NT2/D1 (cell line): ENCODE data around the gene TTC22.
A peak's percentile ranks its signal among the peaks of the same experiment; 100 is the strongest.

Experiments
- DNase-seq: peaks from one replicate; pipeline ENCODE4 v3.0.0-alpha.2; 2011; ENCODE audit warnings: low read depth, low spot score
- H3K27me3 ChIP-seq: 2 replicates; pipeline ENCODE4 v1.6.0; 2011; ENCODE audit warnings: mild to moderate bottlenecking; ENCODE audit not compliant: insufficient read length, insufficient read depth
- H3K36me3 ChIP-seq: 2 replicates; pipeline ENCODE4 v1.6.1; 2011; ENCODE audit warnings: mild to moderate bottlenecking, low read length, mixed read lengths; ENCODE audit not compliant: insufficient read depth, insufficient read length
- H3K4me1 ChIP-seq: 2 replicates; pipeline ENCODE4 v1.5.1; 2011; ENCODE audit not compliant: insufficient read depth, insufficient read length
- H3K4me3 ChIP-seq: 2 replicates; pipeline ENCODE4 v1.5.1; 2011; ENCODE audit warnings: low read depth; ENCODE audit not compliant: insufficient read length
- H3K9ac ChIP-seq: 2 replicates; pipeline ENCODE4 v1.6.0; 2011; ENCODE audit warnings: low read depth; ENCODE audit not compliant: insufficient read length
- H3K9me3 ChIP-seq: 2 replicates; pipeline ENCODE4 v1.5.1; 2011; ENCODE audit warnings: mild to moderate bottlenecking, low read length; ENCODE audit not compliant: insufficient read depth
- SUZ12 ChIP-seq: IDR thresholded peaks from 2 replicates; pipeline ENCODE4 v1.6.1; 2011; ENCODE audit not compliant: insufficient read length, insufficient read depth; ENCODE audit errors: extremely low read depth
- YY1 ChIP-seq: IDR thresholded peaks from 2 replicates; pipeline ENCODE4 v1.6.1; 2011; ENCODE audit not compliant: insufficient read length, insufficient read depth
- ZNF274 ChIP-seq: IDR thresholded peaks from 2 replicates; pipeline ENCODE4 v1.6.1; 2011; ENCODE audit warnings: mild to moderate bottlenecking, low read depth, low read length

Gene TTC22

DNA sequence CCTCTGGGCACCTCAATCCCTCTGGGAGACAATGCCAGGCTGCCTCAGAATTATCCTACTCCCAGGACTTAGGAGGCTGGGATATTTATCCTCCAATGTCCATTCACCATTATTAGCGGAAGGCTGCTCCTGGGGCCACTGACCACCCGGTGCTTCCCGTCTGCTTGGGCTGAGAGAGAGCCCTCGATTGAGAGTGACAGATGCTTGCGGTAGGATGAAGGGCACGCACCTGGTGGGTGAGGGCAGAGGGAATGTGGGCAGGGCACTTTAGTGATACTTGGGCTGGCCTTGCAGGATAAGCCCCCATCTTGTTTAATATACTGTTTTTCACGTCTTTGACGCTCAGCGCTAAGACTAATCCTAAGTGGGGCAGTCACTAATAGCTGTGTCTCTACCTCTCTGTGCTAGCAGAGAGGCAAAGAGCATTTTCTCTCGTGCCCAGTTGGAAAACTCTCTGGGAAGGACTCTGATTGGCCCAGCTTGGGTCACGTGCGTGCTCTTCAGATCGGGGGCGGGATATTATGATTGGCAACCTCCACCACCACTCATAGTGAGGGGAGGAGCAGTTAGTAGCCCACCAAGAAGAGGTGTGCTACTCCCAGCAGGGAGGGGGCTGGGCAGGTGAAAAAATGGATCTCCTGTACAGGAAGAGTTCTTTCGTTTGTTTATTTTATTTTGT, 26.2 kb downstream of the TTC22 start:
- Histone ChIP-seq H3K9me3 (no peaks in the 10 kb centered on the region), H3K4me1 (peaks cover 3% of the 10 kb centered on the region), H3K4me3 (no peak overlapping the region), H3K27me3 (no peaks in the 10 kb centered on the region), H3K36me3 (no peaks in the 10 kb centered on the region), H3K9ac (no peak overlapping the region)
- no peak for TF ChIP-seq YY1
- TF ChIP-seq SUZ12 = no peak
- TF ChIP-seq ZNF274 = no peak
- DNase-seq = peak; percentile 80

DNA sequence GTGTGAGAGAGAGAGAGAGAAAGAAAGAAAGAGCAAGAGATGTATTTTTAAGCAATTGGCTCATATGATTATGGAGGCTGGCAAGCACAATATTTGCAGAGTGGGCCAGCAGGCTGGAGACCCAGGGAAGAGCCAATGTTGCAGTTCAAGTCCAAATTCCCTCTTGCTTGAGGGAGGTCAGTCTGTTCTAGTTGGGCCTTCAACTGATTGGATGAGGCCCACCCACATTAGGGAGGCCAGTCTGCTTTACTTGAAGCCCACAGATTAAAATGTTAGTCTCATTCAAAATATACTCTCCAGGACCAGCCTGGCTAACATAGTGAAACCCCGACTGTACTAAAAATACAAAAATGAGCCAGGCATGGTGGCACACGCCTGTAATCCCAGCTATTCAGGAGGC, 28.2 kb downstream of the TTC22 start:
- Histone ChIP-seq H3K9me3 (no peaks in the 10 kb centered on the region), H3K4me3 (no peak overlapping the region), H3K9ac (no peak overlapping the region), H3K27me3 (no peaks in the 10 kb centered on the region), H3K4me1 (peaks cover 3% of the 10 kb centered on the region), H3K36me3 (no peaks in the 10 kb centered on the region)
- no peak for DNase-seq
- TF ChIP-seq SUZ12 (no peak), ZNF274 (no peak), YY1 (no peak)

DNA sequence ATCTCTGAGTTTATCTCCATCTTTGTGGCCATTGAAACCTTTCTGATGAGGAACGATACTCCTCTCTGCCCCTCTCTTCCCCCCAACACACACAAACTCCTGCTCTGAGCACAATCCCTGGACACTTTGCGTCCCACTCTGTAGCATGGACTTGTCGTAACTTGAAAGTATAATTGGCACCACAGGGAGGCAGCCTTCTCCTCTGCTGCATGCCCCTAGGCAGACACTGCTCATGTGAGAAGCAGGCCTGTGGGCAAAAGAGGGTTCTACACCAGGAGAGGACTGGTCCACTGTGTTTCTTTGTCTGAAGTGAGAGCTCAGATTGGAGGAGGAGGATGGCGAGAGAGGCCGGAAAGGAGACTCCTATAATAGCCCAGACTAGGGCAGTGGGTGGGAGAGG, 33.0 kb downstream of the TTC22 start:
- TF ChIP-seq ZNF274 = no peak
- no peak for TF ChIP-seq YY1
- no peak for TF ChIP-seq SUZ12
- Histone ChIP-seq H3K27me3 (no peaks in the 10 kb centered on the region), H3K4me1 (peaks cover 5% of the 10 kb centered on the region), H3K9ac (no peak overlapping the region), H3K4me3 (no peak overlapping the region), H3K36me3 (no peaks in the 10 kb centered on the region), H3K9me3 (no peaks in the 10 kb centered on the region)
- peak; percentile 27 for DNase-seq

DNA sequence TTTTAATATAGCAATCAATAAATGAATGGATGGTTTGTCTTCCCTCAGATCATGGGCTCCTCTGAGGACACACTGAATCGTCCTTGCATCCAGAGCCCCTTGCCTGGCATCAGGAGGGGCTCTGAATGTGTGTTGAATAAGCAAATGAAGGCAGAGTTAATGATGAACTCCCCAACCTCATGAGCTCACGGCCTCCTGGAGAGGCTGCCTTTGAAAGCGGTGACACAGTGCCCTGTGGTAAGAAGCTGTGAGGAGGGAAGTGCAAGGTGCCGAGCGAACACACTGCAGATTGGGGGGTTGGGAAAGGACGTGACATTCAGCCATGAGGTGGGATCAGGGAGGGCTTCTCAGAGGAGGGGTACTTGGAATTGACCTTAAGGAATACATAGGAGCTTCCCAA, 33.6 kb downstream of the TTC22 start:
- TF ChIP-seq SUZ12 = no peak
- TF ChIP-seq ZNF274 = no peak
- no peak for TF ChIP-seq YY1
- Histone ChIP-seq H3K36me3 (peaks cover 4% of the 10 kb centered on the region), H3K27me3 (no peaks in the 10 kb centered on the region), H3K9ac (no peak overlapping the region), H3K4me3 (no peak overlapping the region), H3K4me1 (peaks cover 5% of the 10 kb centered on the region), H3K9me3 (no peaks in the 10 kb centered on the region)
- DNase-seq = no peak

DNA sequence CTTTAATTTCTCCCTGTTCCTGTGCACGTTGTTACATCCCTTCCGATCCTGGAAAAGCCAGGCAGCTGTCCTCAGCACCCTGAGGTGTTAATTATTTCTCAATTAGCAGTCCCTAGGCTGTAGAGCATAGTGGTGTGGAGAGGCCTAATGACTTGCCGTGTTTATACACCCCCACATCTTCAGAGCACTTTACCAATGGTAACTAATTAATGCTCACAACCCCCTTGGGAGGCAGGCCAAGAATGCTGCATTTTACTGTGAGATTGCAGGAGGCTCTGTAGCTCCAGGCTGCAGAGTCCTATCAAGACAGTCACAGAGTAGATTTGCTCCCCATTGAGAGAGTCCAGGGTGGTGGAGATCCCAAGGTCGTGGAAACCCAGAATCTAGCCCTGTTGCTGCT, 34.4 kb downstream of the TTC22 start:
- Histone ChIP-seq H3K4me3 (no peak overlapping the region), H3K27me3 (no peaks in the 10 kb centered on the region), H3K9me3 (no peaks in the 10 kb centered on the region), H3K9ac (no peak overlapping the region), H3K36me3 (peaks cover 4% of the 10 kb centered on the region), H3K4me1 (peaks cover 5% of the 10 kb centered on the region)
- no peak for TF ChIP-seq SUZ12
- no peak for TF ChIP-seq YY1
- TF ChIP-seq ZNF274 = no peak
- no peak for DNase-seq

DNA sequence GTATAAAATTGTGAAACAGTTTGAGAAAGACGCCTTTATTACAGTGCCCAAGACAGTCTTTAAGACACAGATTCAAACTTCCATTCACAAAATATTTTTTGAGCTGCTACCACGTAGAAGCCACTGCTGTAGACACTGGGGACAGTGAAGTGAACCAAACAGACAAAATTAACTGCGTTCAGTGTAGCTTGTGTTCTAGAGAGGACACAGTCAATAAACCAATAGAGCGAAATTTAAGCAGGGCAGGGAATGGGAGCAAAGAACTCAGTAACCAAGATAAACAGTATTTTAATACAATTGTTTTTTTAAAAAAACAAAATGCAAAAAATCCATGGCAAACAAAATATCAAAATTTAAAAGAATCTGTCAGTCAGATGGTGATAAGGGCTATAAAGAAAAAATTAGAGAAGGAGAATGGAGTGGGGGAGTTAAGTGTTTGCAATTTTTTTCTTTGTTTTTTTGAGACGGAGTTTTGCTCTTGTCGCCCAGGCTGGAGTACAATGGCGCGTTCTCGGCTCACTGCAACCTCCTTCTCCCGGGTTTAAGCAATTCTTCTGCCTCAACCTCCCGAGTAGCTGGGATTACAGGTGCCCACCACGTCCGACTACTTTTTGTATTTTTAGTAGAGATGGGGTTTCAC, 36.1 kb downstream of the TTC22 start:
- TF ChIP-seq YY1 = no peak
- TF ChIP-seq SUZ12 = no peak
- no peak for TF ChIP-seq ZNF274
- H3K9ac ChIP-seq = peak overlapping the region; percentile 23

DNA sequence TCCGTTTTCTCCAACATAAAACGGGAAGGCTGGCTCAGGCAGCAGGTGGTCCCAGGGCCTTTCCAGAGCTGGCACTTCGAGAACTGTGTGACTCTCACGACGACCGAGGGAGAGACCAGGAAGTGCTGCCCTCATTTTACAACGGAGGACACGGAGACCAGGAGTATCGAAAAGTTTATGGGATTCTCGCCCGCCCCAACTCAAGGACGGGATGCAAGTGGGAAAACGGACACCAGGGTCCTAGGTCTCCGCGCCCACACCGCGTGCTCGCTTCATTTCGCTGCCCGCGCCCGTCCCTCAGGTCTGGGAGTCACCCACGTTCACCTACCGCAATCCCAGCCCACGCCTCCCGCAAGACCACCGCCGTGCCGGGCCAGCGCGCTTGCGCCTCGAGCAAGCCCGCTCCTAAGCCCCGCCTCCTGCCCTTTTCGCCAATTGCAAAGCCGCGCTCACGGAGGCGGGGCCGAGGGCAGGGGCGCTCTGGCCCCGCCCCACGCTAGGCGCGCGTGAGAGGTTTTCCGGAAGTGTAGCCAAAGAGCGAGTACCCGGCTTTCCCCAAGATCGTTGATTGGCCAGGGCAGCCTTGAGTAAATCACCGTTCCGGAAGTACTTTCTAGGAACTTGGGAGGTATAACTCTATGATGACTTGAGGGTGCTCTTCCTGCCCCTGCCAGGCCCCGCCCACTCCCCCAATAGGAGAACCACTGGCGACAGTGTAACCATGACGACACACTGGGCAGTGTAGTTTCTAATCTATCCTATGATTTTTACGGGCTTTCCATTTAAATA, 36.8 kb downstream of the TTC22 start, which contains the start of gene PARS2:
Gene PARS2 (minus strand): TSS at position 391 of the 789 bp plus-strand sequence. CDS start 5,362 bp downstream, outside the sequence.
- Histone ChIP-seq H3K9ac (peak within 1 kb of the TSS; percentile 99), H3K9me3 (no peaks in the 10 kb centered on the region), H3K27me3 (no peaks in the 10 kb centered on the region), H3K4me3 (peak within 1 kb of the TSS; percentile 99), H3K36me3 (peaks cover 7% of the 10 kb centered on the region), H3K4me1 (peaks cover 5% of the 10 kb centered on the region)
- DNase-seq = peak; percentile 100
- TF ChIP-seq YY1 (no peak), ZNF274 (no peak), SUZ12 (no peak)

More for the DNA sequence above, 36.1 kb downstream of the TTC22 start:
- H3K27me3 ChIP-seq = no peaks in the 10 kb centered on the region
- no peaks in the 10 kb centered on the region for H3K9me3 ChIP-seq
- peaks cover 5% of the 10 kb centered on the region for H3K4me1 ChIP-seq
- peaks cover 4% of the 10 kb centered on the region for H3K36me3 ChIP-seq
- DNase-seq = no peak
- peak overlapping the region; percentile 29 for H3K4me3 ChIP-seq
